ENCODE data around the gene DDX10.

DDX10 gene

DNA sequence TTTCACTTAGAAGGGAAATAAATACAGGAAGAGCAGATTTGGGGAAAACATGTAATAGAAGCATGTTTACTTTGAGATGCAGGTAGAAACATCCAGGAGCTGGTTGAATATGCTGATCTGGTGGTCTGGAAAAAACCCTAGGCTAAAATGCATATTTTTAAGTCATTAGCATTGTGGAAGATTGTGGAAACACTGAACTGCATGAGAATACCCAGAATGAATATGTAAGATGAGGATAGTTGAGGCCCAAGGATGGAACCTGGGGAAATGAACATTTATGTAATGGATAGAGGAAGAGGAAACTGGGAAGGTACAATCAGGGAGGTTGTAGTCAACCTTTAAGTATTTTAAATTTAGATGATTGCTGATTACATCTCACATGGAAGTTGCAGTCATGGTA lies 269.4 kb downstream of the DDX10 start:
- TF ChIP-seq GATA3 (IDR thresholded peaks at IDR 0.05; ENCODE audit: low read depth, low read length) (no peak), GATA2 (IDR thresholded peaks at IDR 0.05; ENCODE audit: low read depth, low read length) (no peak)

DNA sequence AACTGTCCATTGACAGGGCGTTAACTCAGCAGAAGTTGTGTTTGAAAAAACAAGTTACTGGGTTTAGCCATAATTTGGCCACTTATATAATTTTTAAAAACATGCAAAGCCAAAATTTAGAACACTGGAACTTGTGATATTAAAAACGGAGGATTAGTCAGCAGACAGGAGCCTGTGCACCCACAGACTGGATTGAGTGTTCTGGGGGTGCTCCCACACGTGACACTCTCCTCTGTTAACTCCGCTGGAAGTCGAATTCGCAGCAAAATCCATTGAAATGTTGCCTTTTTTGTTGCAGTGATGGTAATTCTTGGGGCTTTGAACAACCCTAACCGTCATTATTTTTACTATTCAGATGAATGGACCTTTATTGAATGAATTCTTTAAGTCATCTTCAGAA lies 269.8 kb downstream of the DDX10 start:
- TF ChIP-seq GATA3 (IDR thresholded peaks at IDR 0.05; ENCODE audit: low read depth, low read length), result no peak
- no peak for TF ChIP-seq GATA2 (IDR thresholded peaks at IDR 0.05; ENCODE audit: low read depth, low read length)

DNA sequence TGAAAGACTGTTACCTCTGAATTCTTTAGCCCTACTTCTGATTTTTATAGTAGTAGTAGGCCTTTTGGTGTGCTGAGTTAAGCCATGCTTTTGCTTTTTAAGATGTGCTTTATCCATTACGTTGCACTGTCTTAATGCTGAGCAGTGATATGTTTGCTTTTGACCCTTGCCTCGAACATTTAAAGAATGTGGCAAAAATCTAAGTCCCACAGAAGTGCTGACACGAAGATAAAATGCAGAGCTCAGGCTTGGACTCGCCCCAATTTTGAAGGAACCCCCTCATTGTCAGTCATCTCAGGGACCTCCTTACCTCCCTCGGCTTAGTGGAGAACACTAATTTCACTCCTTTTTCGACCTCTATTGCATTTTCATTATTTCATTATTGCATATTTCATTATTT lies 272.9 kb downstream of the DDX10 start:
- TF ChIP-seq GATA2 (IDR thresholded peaks at IDR 0.05; ENCODE audit: low read depth, low read length), result no peak
- TF ChIP-seq GATA3 (IDR thresholded peaks at IDR 0.05; ENCODE audit: low read depth, low read length), result no peak

DNA sequence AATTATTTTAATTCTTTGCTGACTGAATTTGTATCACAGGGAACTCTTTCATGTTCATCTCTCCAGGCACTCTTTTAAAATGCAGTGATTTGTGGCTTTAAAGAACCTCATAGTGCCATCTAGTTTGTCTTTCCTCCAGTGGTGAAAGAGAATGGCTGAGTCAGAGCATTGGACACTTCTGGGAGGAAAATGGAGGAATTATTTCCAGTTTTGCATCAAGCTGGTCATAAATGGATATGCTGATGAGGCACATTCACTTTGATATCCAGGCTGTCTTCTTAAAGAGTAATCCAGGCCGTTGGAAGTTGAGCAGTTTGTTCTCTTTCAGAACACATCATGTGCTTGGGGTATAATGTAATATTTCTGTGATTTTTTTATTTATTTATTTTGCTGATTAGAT lies 273.7 kb downstream of the DDX10 start:
- TF ChIP-seq GATA2 (IDR thresholded peaks at IDR 0.05; ENCODE audit: low read depth, low read length), result no peak
- TF ChIP-seq GATA3 (IDR thresholded peaks at IDR 0.05; ENCODE audit: low read depth, low read length), result no peak

DNA sequence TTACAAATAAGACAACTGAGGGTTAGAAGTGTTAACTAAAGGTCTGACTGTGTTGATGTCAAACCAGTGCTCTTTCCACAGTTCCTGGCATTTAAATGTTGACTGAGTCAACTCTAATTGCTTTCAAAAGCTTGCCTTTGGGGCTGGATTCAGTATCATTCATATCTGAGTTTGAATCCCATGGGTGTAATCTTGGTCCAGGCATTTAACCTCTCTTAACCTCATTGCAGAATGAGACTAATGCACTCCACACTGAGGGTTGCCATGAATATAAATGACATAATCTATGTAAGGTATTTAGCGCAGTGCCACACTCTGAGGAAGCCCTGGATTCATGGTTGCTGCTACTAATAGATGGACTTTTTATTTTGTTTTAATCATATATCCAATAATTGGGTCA lies 274.3 kb downstream of the DDX10 start:
- TF ChIP-seq GATA2 (IDR thresholded peaks at IDR 0.05; ENCODE audit: low read depth, low read length) (no peak), GATA3 (IDR thresholded peaks at IDR 0.05; ENCODE audit: low read depth, low read length) (no peak)

DNA sequence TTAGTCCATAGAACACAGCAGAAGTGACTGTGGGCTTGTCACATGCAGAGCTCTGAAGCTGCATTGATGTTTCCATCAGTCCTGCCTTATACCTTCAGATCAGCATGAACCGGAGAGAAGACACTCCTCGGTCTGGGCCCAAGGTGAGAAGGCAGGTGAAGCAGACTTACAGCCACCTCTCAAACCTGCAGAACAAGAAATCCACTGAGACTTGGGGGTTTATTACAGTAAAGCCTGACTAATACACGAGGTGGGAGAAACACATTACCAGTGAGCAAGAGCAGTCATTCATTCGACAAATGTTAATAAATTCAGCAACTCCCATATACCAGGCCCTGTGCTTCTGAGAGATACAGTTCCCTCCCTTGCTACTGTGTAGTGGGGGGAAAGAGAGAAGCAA lies 279.0 kb downstream of the DDX10 start:
- TF ChIP-seq GATA2 (IDR thresholded peaks at IDR 0.05; ENCODE audit: low read depth, low read length), result no peak
- TF ChIP-seq GATA3 (IDR thresholded peaks at IDR 0.05; ENCODE audit: low read depth, low read length), result no peak

DNA sequence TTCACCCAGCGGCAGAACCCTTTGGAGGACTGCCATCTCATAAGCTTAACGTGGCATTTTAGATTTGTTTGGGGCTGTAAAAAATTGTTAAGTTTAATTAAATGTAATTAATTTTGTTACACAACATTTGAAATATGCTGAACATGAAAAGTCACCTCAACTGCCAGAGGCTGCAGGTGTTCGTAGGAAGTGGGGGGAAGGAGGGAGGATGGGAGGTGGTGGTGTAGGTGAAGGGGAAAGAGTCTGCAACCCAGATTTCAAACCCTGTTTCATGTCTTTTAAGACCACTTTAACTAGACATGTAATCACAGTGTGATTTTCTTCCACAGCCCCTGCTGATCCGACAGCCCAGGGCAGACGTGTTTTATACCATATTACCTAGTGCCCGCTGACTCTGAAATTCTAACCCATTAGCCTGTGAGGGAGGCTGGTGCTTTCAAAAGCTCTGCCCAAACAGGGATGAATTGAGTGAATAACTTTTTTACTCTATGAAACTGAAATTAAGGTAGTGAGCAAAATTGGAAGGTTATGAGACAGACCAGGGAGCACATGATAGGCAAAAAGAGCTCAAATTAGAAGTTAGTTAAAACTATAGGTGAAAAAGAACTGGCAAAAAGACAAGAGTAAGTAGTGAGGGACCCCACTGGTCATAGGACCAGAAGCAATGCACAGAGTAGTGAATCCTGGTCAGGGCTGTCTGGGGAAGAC lies 279.8 kb downstream of the DDX10 start:
- TF ChIP-seq GATA2 (IDR thresholded peaks at IDR 0.05; ENCODE audit: low read depth, low read length), result no peak
- TF ChIP-seq GATA3 (IDR thresholded peaks at IDR 0.05; ENCODE audit: low read depth, low read length), result no peak

DNA sequence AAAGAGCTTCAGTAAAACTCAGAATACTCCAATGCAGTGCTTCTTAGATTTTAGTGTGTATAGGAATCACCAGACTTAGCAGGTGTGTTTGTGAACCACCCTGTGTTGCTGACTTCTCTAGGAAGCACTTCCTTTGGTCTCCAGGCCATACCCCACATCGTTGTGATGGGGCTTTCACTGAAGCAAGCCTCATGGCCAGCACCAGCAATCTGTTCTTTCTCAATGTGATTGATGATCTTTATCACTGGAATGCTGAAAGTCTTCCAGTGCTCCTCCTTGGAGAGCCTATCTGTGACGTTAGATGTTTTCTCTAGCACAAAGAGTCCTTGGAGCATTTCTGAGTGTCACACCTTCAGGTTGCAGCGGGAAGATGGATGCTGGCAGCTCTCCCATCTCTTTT lies 280.5 kb downstream of the DDX10 start:
- TF ChIP-seq GATA2 (IDR thresholded peaks at IDR 0.05; ENCODE audit: low read depth, low read length) (no peak), GATA3 (IDR thresholded peaks at IDR 0.05; ENCODE audit: low read depth, low read length) (no peak)

DNA sequence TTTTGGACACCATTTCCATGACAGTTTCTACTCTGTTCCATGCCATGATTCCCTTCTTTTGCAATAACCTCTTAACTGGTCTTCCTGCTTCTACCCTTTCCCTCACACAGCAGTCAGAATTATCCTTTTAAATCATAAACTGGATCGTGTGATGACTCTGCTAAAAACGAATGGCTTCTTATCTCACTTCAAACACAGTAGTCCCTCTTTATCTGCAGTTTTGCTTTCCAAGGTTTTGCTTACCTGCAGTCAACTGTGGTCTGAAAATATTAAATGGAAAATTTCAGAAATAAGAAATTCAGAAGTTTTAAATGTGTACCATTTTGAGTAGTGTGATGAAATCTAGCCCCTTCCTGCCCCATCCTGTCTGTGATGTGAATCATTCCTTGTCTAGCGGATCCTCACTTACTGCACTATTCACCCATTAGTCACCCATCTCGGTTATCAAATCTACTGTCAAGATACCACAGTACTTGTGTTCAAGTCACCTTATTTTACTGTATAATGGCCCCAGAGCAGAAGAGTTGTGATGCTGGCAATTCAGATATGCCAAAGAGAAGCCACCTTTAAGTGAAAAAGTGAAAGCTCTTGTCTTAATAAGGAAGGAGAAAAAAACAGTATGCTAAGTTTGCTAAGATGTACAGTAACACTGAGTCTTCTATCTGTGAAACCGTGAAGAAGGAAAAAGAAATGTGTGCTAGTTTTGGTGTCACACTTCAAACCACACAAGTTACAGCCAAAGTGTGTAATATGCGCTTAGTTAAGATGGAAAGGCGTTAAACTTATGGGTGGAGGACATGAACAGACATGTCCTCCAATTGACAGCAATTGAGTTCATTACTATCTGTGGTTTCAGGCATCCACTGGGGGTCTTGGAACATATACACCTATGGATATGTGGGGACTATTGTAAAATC lies 283.0 kb downstream of the DDX10 start:
- TF ChIP-seq GATA2 (IDR thresholded peaks at IDR 0.05; ENCODE audit: low read depth, low read length) (no peak), GATA3 (IDR thresholded peaks at IDR 0.05; ENCODE audit: low read depth, low read length) (no peak)

DNA sequence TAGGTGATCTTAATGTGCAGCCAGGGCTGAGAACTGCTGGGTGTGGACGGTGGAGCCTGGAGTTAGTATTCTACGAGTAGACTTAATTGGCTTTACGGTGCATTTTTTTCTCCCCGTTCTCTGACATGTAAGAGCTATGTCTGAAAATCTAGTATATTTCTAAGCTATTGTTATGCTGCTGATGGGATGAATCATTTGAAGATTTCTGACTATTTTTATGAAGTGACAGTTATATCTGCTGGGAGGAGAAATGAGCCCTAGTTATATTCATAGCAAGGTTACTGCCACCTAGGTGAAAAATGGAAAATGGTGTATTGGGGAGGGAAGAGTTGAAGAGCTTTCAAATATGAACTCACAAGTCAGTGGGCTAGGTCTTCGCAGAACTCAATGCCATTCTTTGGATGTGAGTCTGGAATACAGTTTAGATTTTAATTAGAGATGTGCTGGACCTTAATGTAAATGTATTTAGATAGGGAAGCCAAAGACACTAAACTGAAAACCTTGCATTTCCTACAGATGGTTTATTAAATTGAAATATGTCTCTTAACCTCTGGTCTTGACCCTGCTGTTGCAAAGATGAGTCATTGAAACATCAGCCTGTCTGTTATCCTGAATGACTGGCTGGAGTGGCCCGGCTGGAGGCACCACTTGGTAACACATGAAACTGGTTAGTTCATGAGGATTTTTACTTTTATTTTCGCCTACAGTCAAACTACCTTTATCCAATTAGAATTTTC lies 293.7 kb downstream of the DDX10 start:
- TF ChIP-seq GATA2 (IDR thresholded peaks at IDR 0.05; ENCODE audit: low read depth, low read length) (peak; percentile 17; the same call in 1 of the 2 replicates), GATA3 (IDR thresholded peaks at IDR 0.05; ENCODE audit: low read depth, low read length) (no peak)

DNA sequence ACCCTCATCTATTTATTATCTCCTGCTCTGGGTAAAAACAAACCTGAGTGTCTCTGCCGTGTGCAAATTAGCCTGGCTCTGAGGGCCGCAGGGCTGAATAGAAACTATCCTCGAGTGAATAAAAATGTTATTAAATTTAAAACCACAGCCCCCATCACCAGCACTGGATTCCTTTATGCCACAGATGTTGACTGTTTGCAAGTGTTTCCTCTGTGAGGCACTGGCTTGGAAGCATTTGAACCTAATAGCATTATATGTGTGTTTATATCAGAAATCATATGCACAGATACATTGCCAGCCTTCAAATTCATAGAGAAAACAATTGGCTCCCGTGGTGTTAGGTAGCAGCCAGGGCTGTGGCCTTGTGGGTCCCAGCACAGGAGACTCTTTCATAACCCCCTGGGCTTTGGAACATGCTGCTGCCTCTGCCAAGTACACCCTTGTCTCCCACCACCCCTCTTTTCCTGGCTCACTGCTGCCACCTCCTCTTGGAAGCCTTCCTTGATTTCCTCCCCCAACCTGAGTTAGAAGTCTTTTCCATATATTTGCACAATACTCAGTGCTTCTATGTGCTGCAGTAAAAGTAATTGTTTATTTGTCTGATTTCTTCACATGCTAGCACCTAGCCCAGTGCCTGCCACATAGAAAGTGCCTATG lies 294.4 kb downstream of the DDX10 start:
- TF ChIP-seq GATA3 (IDR thresholded peaks at IDR 0.05; ENCODE audit: low read depth, low read length) (no peak), GATA2 (IDR thresholded peaks at IDR 0.05; ENCODE audit: low read depth, low read length) (0 out of 2 replicates have a peak, but pooled peaks have one; percentile 12)

DNA sequence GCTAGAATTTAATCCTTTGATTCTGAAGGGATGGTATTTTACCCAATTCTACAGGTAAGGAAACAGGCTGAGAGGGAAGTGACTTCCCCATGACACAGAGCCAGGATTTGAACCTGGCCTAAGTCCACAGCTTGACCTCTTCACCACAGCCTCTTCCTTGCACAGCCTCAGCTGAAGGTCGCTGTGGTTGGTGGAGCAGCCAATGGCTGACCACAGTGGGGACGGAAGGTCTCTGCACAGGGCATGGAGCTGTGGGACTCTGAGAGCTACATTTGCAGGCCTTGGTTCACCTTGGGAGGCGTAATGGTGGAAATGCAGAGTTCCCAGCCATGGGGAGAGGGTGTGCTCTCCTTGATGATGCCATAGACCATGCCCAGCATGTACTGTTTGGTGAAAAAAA lies 295.0 kb downstream of the DDX10 start:
- TF ChIP-seq GATA2 (IDR thresholded peaks at IDR 0.05; ENCODE audit: low read depth, low read length), result no peak
- TF ChIP-seq GATA3 (IDR thresholded peaks at IDR 0.05; ENCODE audit: low read depth, low read length), result no peak

DNA sequence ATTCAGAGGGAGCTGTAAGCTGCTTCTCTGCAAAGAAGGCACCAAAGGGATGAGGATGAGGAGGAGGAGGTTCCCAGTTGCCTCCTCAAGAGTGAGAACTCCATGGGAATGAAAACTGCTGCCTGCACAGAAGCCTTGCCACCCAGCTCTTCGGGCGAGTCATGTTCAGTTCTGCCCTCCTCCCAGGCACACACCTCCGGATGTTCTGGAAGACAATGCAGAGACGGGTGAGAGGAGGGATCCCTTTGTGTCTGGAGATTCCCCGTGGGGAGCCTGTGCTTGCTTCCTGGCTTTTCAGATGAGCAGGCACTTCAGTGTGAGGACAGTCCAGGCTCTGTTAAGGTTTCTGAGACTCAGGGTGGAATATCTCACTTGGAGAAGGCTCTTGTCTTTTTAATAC lies 295.6 kb downstream of the DDX10 start:
- TF ChIP-seq GATA3 (IDR thresholded peaks at IDR 0.05; ENCODE audit: low read depth, low read length) (no peak), GATA2 (IDR thresholded peaks at IDR 0.05; ENCODE audit: low read depth, low read length) (no peak)

DNA sequence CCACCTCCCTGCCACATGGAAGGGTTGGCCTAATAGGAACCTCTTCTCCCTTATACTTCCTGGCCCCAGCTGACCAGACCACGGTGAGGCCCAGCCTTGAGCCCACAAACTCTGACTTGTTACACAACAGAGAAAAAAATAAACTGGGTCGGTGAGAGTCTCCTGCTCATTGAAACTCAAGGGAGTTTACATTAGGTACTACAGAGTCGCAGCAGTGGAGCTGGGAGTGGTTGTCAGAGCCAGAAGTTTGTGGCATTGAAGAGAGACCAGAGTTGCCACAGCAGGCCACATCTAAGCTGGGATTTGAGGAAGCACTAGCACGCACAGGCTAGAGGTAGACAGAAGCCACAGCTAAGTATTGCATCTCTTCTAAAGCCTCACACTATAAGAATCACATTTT lies 296.2 kb downstream of the DDX10 start:
- TF ChIP-seq GATA3 (IDR thresholded peaks at IDR 0.05; ENCODE audit: low read depth, low read length) (no peak), GATA2 (IDR thresholded peaks at IDR 0.05; ENCODE audit: low read depth, low read length) (no peak)

Measured in SH-SY5Y (cell line).